GM12878 (cell line): Measurements from ENCODE around the gene ARL11. TPM values are rescaled to one million over a fixed set of nuclear protein-coding genes. Genes with fewer than 3 reads are reported as not detected.

ENCODE experiments used
- ATF3 ChIP-seq: IDR thresholded peaks from 2 replicates; pipeline ENCODE4 v1.6.1; 2011; ENCODE audit warnings: low read depth, mild to moderate bottlenecking, low read length, moderate library complexity, borderline replicate concordance; ENCODE audit errors: extremely low read depth
- ATF7 ChIP-seq: fragments of 450-650 bp; IDR thresholded peaks from 2 replicates; pipeline ENCODE4 v1.6.1; 2016; ENCODE audit warnings: low read depth, mild to moderate bottlenecking
- BMI1 ChIP-seq: fragments of 450-650 bp; IDR thresholded peaks from 2 replicates; pipeline ENCODE4 v1.6.1; 2016; ENCODE audit warnings: mild to moderate bottlenecking, moderate library complexity, borderline replicate concordance
- CEBPB ChIP-seq, 2 experiments: fragments of 150-350 bp in 1 of 2; IDR thresholded peaks; 2 replicates each; pipeline ENCODE4 v1.6.1; 2012 to 2014; ENCODE audit warnings: low read depth in 2 of 2, low read length in 2 of 2, borderline replicate concordance in 1 of 2, inconsistent platforms in 1 of 2
- CUX1 ChIP-seq: IDR thresholded peaks from 2 replicates; pipeline ENCODE4 v1.6.1; 2012; ENCODE audit warnings: improper control_type of control experiment, low read depth, low read length; ENCODE audit not compliant: insufficient replicate concordance
- E2F8 ChIP-seq: fragments of 450-650 bp; IDR thresholded peaks from 2 replicates; pipeline ENCODE4 v1.6.1; 2018; ENCODE audit warnings: mild to moderate bottlenecking, low read depth, moderate library complexity; ENCODE audit not compliant: partially characterized antibody
- EED ChIP-seq: sonication (generic); IDR thresholded peaks from 2 replicates; pipeline ENCODE4 v1.6.1; 2016; ENCODE audit warnings: antibody characterized with exemption, low read depth
- ESRRA ChIP-seq: IDR thresholded peaks from 2 replicates; pipeline ENCODE4 v1.6.1; 2012; ENCODE audit warnings: mild to moderate bottlenecking, low read length, improper control_type of control experiment
- IRF4 ChIP-seq: IDR thresholded peaks from 2 replicates; pipeline ENCODE4 v1.6.1; 2011; ENCODE audit warnings: low read depth, low read length
- POLR2A ChIP-seq: IDR thresholded peaks from 2 replicates; pipeline ENCODE4 v1.6.1; 2011; ENCODE audit warnings: low read depth, mild to moderate bottlenecking, low read length
- SIN3A ChIP-seq: IDR thresholded peaks from 2 replicates; pipeline ENCODE4 v1.6.1; 2012; ENCODE audit warnings: low read depth, low read length, improper control_type of control experiment
- SMAD5 ChIP-seq: IDR thresholded peaks from 2 replicates; pipeline ENCODE4 v1.6.1; 2016; ENCODE audit warnings: antibody characterized with exemption, low read depth
- SMARCA5 ChIP-seq: fragments of 450-650 bp; IDR thresholded peaks from 2 replicates; pipeline ENCODE4 v1.6.1; 2017; ENCODE audit warnings: mild to moderate bottlenecking
- SREBF2 ChIP-seq: IDR thresholded peaks from 2 replicates; pipeline ENCODE4 v1.6.1; 2012; ENCODE audit warnings: mild to moderate bottlenecking, low read length
- SUZ12 ChIP-seq: fragments of 200-600 bp; sonication (generic); IDR thresholded peaks from one replicate; pipeline ENCODE4 v1.6.1; 2018; ENCODE audit warnings: antibody characterized with exemption, mild to moderate bottlenecking; ENCODE audit not compliant: unreplicated experiment
- TARDBP ChIP-seq: IDR thresholded peaks from 2 replicates; pipeline ENCODE4 v1.6.1; 2016; ENCODE audit warnings: borderline replicate concordance
- YBX1 ChIP-seq: fragments of 450-650 bp; IDR thresholded peaks from 2 replicates; pipeline ENCODE4 v1.6.1; 2016; ENCODE audit warnings: antibody characterized with exemption
- YY1 ChIP-seq: IDR thresholded peaks from 2 replicates; pipeline ENCODE4 v1.6.1; 2011; ENCODE audit warnings: low read depth, mild to moderate bottlenecking, low read length
- ZBTB11 ChIP-seq: fragments of 450-650 bp; formaldehyde crosslinking; IDR thresholded peaks from 2 replicates; pipeline ENCODE4 v1.5.0; 2022; ENCODE audit warnings: mild to moderate bottlenecking, missing genetic modification characterization
- polyA plus RNA-seq, 11 experiments: library from polyadenylated mRNA; depleted of rRNA in 4 of 11; unstranded in 6 of 11; stranded (reverse) in 5 of 11; fragments of >200 nt; fragmentation: Nextera tagmentation in 4 of 11; fragmentation: Illumina TruSeq in 1 of 11; extraction: Ambion mirVana in 4 of 11; extraction: Trizol in 1 of 11; gene quantifications; 1 replicate in 1 of 11; 2 replicates in 10 of 11; pipeline versions ENCODE4 v1.2.1 to v1.2.3, GENCODE V29; 2011 to 2016; ENCODE audit warnings: inconsistent platforms in 2 of 11, missing spikeins in 2 of 11, low read depth in 1 of 11
- total RNA-seq, 4 experiments: library from RNA; depleted of rRNA in 3 of 4; stranded (reverse); fragments of >200 nt in 3 of 4; fragmentation: Illumina TruSeq in 1 of 4; extraction: Trizol in 1 of 4; gene quantifications; 2 replicates each; pipeline versions ENCODE4 v1.2.1 to v1.2.3, GENCODE V29; 2013 to 2021

ARL11 gene
- total and polyA plus RNA-seq, 10 of the 15 experiments (the other 5 are each of a cell fraction or from before 2014, with no cell fraction given): 2.0 to 7.2 (median 4.4) TPM

DNA sequence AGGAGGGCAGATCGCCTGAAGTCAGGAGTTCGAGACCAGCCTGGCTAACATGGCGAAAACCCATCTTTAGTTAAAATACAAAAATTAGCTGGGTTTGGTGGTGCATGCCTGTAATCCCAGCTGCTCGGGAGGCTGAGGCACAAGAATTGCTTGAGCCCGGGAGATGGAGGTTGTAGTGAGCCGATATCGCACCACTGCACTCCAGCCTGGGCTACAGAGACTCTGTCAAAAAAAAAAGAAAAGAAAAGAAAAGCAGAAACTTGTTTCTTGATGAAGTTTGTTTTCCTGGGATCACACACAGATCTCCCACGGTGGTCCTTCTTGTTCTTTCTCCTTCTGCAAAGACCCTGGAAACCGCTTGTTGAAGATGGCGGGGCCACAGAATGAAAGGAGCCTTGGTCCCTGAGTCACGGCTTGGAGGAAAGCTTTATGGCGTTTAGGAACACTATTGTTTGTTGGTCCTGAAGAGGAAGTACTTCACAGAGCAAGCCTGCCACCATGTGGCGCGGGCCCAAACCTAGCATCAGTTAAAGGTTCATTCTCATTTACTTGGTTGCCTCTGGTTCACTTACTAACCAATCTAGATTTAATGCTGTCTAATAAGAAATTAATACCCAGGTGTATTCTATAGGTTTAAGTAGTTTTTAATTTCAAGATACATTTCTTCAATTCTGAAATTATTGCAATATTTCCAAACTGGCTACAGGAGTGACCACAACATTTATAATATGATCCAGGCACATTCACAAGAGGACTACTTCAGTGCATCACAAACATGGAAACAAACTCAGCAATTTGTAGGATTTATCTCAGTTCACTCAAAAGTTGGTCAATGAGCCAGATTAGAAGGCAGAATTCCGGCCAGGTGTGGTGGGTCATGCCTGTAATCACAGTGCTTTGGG lies 21.3 kb upstream of the ARL11 start (continued):
- TF ChIP-seq ZBTB11 (CRISPR knock-in tag) (no peak), CUX1 (no peak), SMAD5 (no peak), SIN3A (no peak), YBX1 (no peak), TARDBP (peak; percentile 56; the same call in 1 of the 2 replicates), ATF3 (no peak), ESRRA (no peak), CEBPB (IDR thresholded peaks at IDR 0.05; ENCODE audit: borderline replicate concordance in 1 of 2, low read depth in 2 of 2, low read length in 2 of 2) (no peak), SUZ12 (no peak), E2F8 (no peak), IRF4 (no peak), SREBF2 (no peak), SMARCA5 (peak; percentile 72; the same call in 1 of the 2 replicates), EED (peak; percentile 39; the same call in 1 of the 2 replicates), YY1 (peak; percentile 84), POLR2A (peak; percentile 53), BMI1 (no peak), ATF7 (no peak)
